Astrocyte of the spinal cord (primary cell): ENCODE measurements around the gene BGLAP.

Experiments
- DNase-seq: peaks from one replicate; pipeline ENCODE4 v3.0.0; 2011; ENCODE audit warnings: low read depth, low spot score
- H3K4me3 ChIP-seq: 2 replicates; pipeline ENCODE4 v1.5.1; 2011; ENCODE audit warnings: low read depth, mild to moderate bottlenecking, low read length, moderate library complexity
- in situ Hi-C: cut with HindIII; loops from 2 replicates; pipeline ENCODE4 v1.10.0; 2017; ENCODE audit warnings: low sequenced_read_pairs
- TF ChIP-seq, protein P1 (sequence below): IDR thresholded peaks from 2 replicates; pipeline ENCODE4 v1.5.1; 2012; ENCODE audit warnings: low read depth, mild to moderate bottlenecking, low read length, inconsistent platforms

BGLAP gene

DNA sequence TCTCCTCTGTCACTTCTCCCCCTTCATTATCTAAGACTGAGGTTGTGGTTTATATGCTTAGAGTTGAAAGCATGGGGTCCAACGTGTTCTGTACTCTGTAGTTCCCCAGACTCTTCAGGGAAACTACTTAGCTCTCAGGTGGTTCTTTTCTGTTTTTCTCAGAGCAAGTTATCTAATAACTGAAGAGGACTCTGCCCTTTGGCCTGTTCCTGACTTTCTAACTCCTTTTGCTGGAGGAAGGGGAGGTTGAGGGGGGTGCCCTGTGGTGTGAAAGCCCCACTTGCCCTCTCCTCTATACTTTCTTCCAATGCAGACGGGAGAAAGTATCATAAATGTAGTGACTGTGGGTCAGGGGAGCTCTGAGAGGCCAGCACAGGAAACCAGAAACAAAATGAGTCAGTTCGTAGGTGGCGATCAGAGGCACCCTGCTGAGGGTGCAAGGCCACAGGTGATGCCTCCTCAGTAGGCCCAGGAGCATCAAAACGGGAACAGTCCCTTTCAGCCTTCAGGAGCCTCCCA, 43.1 kb upstream of the BGLAP start:
- TF ChIP-seq, protein P1, sequence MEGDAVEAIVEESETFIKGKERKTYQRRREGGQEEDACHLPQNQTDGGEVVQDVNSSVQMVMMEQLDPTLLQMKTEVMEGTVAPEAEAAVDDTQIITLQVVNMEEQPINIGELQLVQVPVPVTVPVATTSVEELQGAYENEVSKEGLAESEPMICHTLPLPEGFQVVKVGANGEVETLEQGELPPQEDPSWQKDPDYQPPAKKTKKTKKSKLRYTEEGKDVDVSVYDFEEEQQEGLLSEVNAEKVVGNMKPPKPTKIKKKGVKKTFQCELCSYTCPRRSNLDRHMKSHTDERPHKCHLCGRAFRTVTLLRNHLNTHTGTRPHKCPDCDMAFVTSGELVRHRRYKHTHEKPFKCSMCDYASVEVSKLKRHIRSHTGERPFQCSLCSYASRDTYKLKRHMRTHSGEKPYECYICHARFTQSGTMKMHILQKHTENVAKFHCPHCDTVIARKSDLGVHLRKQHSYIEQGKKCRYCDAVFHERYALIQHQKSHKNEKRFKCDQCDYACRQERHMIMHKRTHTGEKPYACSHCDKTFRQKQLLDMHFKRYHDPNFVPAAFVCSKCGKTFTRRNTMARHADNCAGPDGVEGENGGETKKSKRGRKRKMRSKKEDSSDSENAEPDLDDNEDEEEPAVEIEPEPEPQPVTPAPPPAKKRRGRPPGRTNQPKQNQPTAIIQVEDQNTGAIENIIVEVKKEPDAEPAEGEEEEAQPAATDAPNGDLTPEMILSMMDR: no peak

GRCh38 chr1:156200044-156200443, 41.9 kb upstream of the BGLAP start:
- no peak overlapping the region for H3K4me3 ChIP-seq
- no peak for DNase-seq
- in situ Hi-C loops: no loop called here

More for the DNA sequence above, 43.1 kb upstream of the BGLAP start:
- in situ Hi-C loops: no loop called here
- DNase-seq: no peak
- H3K4me3 ChIP-seq: no peak overlapping the region

GRCh38 chr1:156203331-156203730, 38.7 kb upstream of the BGLAP start:
- TF ChIP-seq, protein P1: no peak
- in situ Hi-C loops: no loop called here
- no peak overlapping the region for H3K4me3 ChIP-seq
- no peak for DNase-seq

More at GRCh38 chr1:156200044-156200443, 41.9 kb upstream of the BGLAP start:
- TF ChIP-seq, protein P1: no peak

DNA sequence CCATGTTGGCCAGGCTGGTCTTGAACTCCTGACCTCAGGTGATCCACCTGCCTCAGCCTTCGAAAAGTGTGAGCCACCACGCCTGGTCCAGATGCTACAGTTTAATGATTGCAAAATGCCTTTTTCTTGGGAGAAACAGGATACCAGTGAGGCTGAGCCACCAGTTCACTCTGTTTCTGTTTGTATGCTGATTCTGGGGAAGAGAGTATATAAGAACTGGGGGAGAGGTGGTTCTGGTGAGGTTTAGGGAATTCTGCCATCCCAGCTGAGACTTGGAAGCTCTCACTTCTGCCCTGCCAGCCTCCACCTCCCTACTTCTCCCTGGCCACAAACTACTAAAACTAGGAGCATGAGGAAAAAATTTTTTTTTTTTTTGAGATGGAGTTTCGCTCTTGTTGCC, 37.3 kb upstream of the BGLAP start:
- no peak for DNase-seq
- in situ Hi-C loops: no loop called here
- TF ChIP-seq, protein P1: no peak
- no peak overlapping the region for H3K4me3 ChIP-seq

DNA sequence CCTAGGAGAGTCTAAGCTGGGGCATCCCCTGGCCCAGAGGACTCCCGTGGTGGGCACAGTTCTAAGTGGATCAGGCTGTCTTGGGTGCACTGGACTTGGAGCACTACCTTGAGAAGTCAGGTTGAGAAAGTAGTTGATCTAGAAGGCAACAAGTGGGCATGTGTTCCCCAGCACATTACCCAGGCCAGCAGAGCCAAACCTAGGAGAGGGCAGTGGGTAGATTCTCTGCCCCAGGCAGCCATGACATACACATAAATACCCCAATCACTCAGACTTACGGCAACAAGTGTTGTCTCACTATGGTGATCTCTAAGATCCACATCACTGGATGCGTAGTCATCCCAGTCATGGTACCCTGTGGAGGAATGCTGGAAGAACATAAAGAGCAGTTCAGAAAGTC, 30.7 kb upstream of the BGLAP start:
- in situ Hi-C loops: no loop called here
- no peak for DNase-seq
- TF ChIP-seq, protein P1: no peak
- no peak overlapping the region for H3K4me3 ChIP-seq

DNA sequence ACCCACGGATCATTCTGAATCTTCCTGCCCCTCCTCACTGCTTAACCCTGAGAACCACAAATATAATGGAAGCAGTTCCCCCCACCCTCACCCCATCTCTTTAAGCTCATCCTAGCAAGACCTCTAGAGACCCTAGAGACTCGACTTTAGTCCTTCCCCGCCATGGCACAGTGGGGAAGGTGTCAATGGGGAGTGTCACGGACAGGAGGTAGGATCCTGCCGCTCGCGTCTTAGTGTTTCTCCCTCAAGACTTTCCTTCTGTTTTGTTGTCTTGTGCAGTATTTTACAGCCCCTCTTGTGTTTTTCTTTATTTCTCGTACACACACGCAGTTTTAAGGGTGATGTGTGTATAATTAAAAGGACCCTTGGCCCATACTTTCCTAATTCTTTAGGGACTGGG, 29.9 kb upstream of the BGLAP start:
- no peak for DNase-seq
- H3K4me3 ChIP-seq: peak overlapping the region; percentile 95
- in situ Hi-C loops: no loop called here
- TF ChIP-seq, protein P1: no peak
